ENCODE results near the gene RFX2.

The RFX2 gene

GRCh38 chr19:6055013-6055795 is 55.1 kb downstream of the RFX2 start (continued):
- no peak for TF ChIP-seq PPARA (CRISPR knock-in tag; IDR thresholded peaks at IDR 0.05; ENCODE audit: borderline replicate concordance)

GRCh38 chr19:6048793-6049405 is 61.4 kb downstream of the RFX2 start:
- TF ChIP-seq GLIS3 (CRISPR knock-in tag; IDR thresholded peaks at IDR 0.05) (no peak), SNAI2 (CRISPR knock-in tag; IDR thresholded peaks at IDR 0.05) (no peak), ZNF70 (CRISPR knock-in tag; IDR thresholded peaks at IDR 0.05) (no peak), TOX (CRISPR knock-in tag; IDR thresholded peaks at IDR 0.05; ENCODE audit: borderline replicate concordance) (no peak), ISL1 (CRISPR knock-in tag; IDR thresholded peaks at IDR 0.05) (no peak), ZFP30 (CRISPR knock-in tag; IDR thresholded peaks at IDR 0.05) (no peak), CSDC2 (CRISPR knock-in tag; IDR thresholded peaks at IDR 0.05) (no peak), ZNF8 (CRISPR knock-in tag; IDR thresholded peaks at IDR 0.05) (no peak), TCF4 (CRISPR knock-in tag; IDR thresholded peaks at IDR 0.05; ENCODE audit: borderline replicate concordance) (no peak), POU6F1 (CRISPR knock-in tag; IDR thresholded peaks at IDR 0.05; ENCODE audit: borderline replicate concordance, low read depth) (no peak), CSRNP3 (CRISPR knock-in tag; IDR thresholded peaks at IDR 0.05) (no peak), ESRRG (CRISPR knock-in tag; IDR thresholded peaks at IDR 0.05) (no peak), PATZ1 (CRISPR knock-in tag; IDR thresholded peaks at IDR 0.05; ENCODE audit: borderline replicate concordance) (no peak), ZC3H10 (CRISPR knock-in tag; IDR thresholded peaks at IDR 0.05) (no peak), BACH2 (CRISPR knock-in tag; IDR thresholded peaks at IDR 0.05; ENCODE audit: borderline replicate concordance) (no peak), ARNTL (CRISPR knock-in tag; IDR thresholded peaks at IDR 0.05; ENCODE audit: borderline replicate concordance, low read depth) (no peak), OSR1 (CRISPR knock-in tag; IDR thresholded peaks at IDR 0.05) (no peak), RARB (CRISPR knock-in tag; IDR thresholded peaks at IDR 0.05) (no peak), ZNF565 (CRISPR knock-in tag; conservative IDR thresholded peaks at IDR 0.05; ENCODE audit: low read depth) (no peak), TSHZ2 (CRISPR knock-in tag; IDR thresholded peaks at IDR 0.05) (no peak)
- peak; percentile 98 for ATAC-seq

GRCh38 chr19:6048348-6048747 is 62.0 kb downstream of the RFX2 start:
- peak; percentile 29; the same call in 2 of the 3 replicates for ATAC-seq
- TF ChIP-seq GLIS3 (CRISPR knock-in tag; IDR thresholded peaks at IDR 0.05) (no peak), RARB (CRISPR knock-in tag; IDR thresholded peaks at IDR 0.05) (no peak), ZNF8 (CRISPR knock-in tag; IDR thresholded peaks at IDR 0.05) (no peak), ARNTL (CRISPR knock-in tag; IDR thresholded peaks at IDR 0.05; ENCODE audit: borderline replicate concordance, low read depth) (no peak), PATZ1 (CRISPR knock-in tag; IDR thresholded peaks at IDR 0.05; ENCODE audit: borderline replicate concordance) (no peak), ZNF565 (CRISPR knock-in tag; conservative IDR thresholded peaks at IDR 0.05; ENCODE audit: low read depth) (no peak), CSDC2 (CRISPR knock-in tag; IDR thresholded peaks at IDR 0.05) (no peak), POU6F1 (CRISPR knock-in tag; IDR thresholded peaks at IDR 0.05; ENCODE audit: borderline replicate concordance, low read depth) (no peak), CSRNP3 (CRISPR knock-in tag; IDR thresholded peaks at IDR 0.05) (no peak), ZNF70 (CRISPR knock-in tag; IDR thresholded peaks at IDR 0.05) (no peak), BACH2 (CRISPR knock-in tag; IDR thresholded peaks at IDR 0.05; ENCODE audit: borderline replicate concordance) (no peak), OSR1 (CRISPR knock-in tag; IDR thresholded peaks at IDR 0.05) (no peak), ZFP30 (CRISPR knock-in tag; IDR thresholded peaks at IDR 0.05) (no peak)
